Gastroesophageal sphincter (tissue), 4 donors: ENCODE measurements around the gene PLCH2. TPM values are rescaled to one million over a fixed set of nuclear protein-coding genes. Genes with fewer than 3 reads are reported as not detected.

ENCODE experiments used
- ATAC-seq: fragments of 150-250 bp; one replicate; pipeline ENCODE4 v1.9.1; 2016; ENCODE audit warnings: mild to moderate bottlenecking, moderate library complexity
- H3K27ac ChIP-seq, 4 donors: fragments of 200-600 bp; sonication (generic) in 3 of 4; 1 replicate in 3 of 4; 2 replicates in 1 of 4; pipeline ENCODE4 v1.5.1; 2016 to 2019
- H3K27me3 ChIP-seq: fragments of 200-600 bp; sonication (generic); one replicate; pipeline ENCODE4 v1.5.1; 2019
- H3K36me3 ChIP-seq, 2 donors: fragments of 200-600 bp; sonication (generic); one replicate each; pipeline ENCODE4 v1.5.1; 2019; ENCODE audit warnings: control low read depth in 1 of 2
- H3K4me1 ChIP-seq, 3 donors: fragments of 200-600 bp; sonication (generic); 1 replicate in 2 of 3; 2 replicates in 1 of 3; pipeline ENCODE4 v1.5.1; 2016 to 2019; ENCODE audit warnings: control low read depth in 2 of 3
- H3K4me3 ChIP-seq, 2 donors: fragments of 200-600 bp; sonication (generic); one replicate each; pipeline ENCODE4 v1.5.1; 2019; ENCODE audit warnings: mild to moderate bottlenecking in 1 of 2, moderate library complexity in 1 of 2
- H3K9me3 ChIP-seq, 3 donors: fragments of 200-600 bp; sonication (generic); one replicate each; pipeline ENCODE4 v1.5.1; 2017 to 2019; ENCODE audit warnings: control low read depth in 2 of 3
- EP300 ChIP-seq: sonication (generic); formaldehyde crosslinking; IDR thresholded peaks from one replicate; pipeline ENCODE4 v1.6.1; 2017; ENCODE audit warnings: antibody characterized with exemption, mild to moderate bottlenecking
- POLR2A ChIP-seq, 2 donors: fragments of 450-650 bp; IDR thresholded peaks; one replicate each; pipeline ENCODE4 v1.6.1; 2017; ENCODE audit warnings: antibody characterized with exemption in 2 of 2, mild to moderate bottlenecking in 2 of 2, moderate library complexity in 1 of 2
- POLR2AphosphoS5 ChIP-seq: sonication (generic); formaldehyde crosslinking; IDR thresholded peaks from one replicate; pipeline ENCODE4 v1.6.1; 2017; ENCODE audit warnings: antibody characterized with exemption
- WGBS, 2 donors: methylation state at CpG; one replicate each; pipeline ENCODE4 v1.1.5; 2018; ENCODE audit warnings: low coverage in 1 of 2; 5-methylcytosine and 5-hydroxymethylcytosine counted together
- total RNA-seq, 4 donors: library from RNA; depleted of rRNA; stranded (reverse); fragments of >200 nt; gene quantifications; one replicate each; pipeline ENCODE4 v1.1.0, GENCODE V29; 2016
- TF ChIP-seq, protein P1 (sequence below), 4 experiments: fragments of 200-600 bp in 2 of 4; fragments of 450-650 bp in 2 of 4; sonication (generic) in 1 of 4; IDR thresholded peaks; one replicate each; pipeline ENCODE4 v1.5.1; 2017 to 2019; ENCODE audit warnings: antibody characterized with exemption in 4 of 4, mild to moderate bottlenecking in 2 of 4, moderate library complexity in 2 of 4

Gene PLCH2, protein sequence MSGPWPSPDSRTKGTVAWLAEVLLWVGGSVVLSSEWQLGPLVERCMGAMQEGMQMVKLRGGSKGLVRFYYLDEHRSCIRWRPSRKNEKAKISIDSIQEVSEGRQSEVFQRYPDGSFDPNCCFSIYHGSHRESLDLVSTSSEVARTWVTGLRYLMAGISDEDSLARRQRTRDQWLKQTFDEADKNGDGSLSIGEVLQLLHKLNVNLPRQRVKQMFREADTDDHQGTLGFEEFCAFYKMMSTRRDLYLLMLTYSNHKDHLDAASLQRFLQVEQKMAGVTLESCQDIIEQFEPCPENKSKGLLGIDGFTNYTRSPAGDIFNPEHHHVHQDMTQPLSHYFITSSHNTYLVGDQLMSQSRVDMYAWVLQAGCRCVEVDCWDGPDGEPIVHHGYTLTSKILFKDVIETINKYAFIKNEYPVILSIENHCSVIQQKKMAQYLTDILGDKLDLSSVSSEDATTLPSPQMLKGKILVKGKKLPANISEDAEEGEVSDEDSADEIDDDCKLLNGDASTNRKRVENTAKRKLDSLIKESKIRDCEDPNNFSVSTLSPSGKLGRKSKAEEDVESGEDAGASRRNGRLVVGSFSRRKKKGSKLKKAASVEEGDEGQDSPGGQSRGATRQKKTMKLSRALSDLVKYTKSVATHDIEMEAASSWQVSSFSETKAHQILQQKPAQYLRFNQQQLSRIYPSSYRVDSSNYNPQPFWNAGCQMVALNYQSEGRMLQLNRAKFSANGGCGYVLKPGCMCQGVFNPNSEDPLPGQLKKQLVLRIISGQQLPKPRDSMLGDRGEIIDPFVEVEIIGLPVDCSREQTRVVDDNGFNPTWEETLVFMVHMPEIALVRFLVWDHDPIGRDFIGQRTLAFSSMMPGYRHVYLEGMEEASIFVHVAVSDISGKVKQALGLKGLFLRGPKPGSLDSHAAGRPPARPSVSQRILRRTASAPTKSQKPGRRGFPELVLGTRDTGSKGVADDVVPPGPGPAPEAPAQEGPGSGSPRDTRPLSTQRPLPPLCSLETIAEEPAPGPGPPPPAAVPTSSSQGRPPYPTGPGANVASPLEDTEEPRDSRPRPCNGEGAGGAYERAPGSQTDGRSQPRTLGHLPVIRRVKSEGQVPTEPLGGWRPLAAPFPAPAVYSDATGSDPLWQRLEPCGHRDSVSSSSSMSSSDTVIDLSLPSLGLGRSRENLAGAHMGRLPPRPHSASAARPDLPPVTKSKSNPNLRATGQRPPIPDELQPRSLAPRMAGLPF (N-terminal part only)
- under 1 TPM; under 0.01 to 0.72 (median 0.15) TPM for total RNA-seq

DNA sequence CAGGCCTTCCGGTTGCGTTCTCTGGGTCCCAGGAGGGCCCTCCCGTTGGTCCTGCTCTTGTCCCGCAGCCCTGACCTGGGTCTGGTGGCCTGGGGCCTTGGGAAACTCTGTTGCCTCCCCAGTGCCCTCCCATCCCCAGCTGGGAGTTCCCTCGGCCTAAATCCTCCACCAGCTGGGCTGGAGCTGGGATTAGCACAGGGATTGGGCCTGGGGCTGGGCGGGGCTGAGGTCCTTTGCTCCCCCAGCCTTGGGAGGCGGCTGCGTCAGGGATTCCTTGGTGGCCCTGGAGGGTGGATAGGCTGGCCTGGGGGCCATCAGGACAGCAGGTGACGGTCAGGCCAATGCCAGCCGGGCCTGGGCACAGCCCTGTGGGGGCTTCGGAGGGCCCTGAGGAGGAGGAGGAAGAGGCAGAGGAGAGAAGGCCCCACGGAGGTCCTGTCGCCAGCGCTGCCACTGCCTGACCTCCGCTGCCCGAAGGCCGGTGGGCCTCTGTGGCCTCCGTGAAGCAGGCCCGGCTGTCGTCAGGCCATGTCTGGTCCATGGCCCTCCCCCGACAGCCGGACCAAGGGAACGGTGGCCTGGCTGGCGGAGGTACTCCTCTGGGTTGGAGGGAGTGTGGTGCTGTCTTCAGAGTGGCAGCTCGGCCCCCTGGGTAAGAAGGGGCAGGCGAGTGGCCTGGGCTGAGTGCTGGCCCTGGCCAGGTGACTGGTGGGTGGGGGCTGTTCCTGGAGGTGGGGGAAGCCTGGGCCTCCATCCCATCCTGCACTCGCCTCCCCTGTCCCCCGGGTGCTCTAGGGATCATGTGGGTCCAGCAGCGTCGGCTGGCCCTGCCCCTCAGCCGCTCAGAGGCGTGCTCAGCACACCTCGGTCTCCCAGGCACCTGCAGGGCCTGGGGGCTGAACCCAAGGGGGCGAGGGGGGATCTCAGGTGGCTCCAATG is at the start of gene PLCH2:
TSS of gene PLCH2 (plus strand) at position 229 of the 939 bp plus-strand sequence. CDS start at position 529, 300 bp downstream.
- no peak for TF ChIP-seq EP300
- TF ChIP-seq POLR2A (IDR thresholded peaks at IDR 0.05), result no peak
- TF ChIP-seq, protein P1, sequence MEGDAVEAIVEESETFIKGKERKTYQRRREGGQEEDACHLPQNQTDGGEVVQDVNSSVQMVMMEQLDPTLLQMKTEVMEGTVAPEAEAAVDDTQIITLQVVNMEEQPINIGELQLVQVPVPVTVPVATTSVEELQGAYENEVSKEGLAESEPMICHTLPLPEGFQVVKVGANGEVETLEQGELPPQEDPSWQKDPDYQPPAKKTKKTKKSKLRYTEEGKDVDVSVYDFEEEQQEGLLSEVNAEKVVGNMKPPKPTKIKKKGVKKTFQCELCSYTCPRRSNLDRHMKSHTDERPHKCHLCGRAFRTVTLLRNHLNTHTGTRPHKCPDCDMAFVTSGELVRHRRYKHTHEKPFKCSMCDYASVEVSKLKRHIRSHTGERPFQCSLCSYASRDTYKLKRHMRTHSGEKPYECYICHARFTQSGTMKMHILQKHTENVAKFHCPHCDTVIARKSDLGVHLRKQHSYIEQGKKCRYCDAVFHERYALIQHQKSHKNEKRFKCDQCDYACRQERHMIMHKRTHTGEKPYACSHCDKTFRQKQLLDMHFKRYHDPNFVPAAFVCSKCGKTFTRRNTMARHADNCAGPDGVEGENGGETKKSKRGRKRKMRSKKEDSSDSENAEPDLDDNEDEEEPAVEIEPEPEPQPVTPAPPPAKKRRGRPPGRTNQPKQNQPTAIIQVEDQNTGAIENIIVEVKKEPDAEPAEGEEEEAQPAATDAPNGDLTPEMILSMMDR (IDR thresholded peaks at IDR 0.05), result no peak
- TF ChIP-seq POLR2AphosphoS5, result no peak
- Histone ChIP-seq H3K4me3 (no peak within 1 kb of the TSS), H3K9me3 (no peaks in the 10 kb centered on the region), H3K36me3 (no peaks in the 10 kb centered on the region), H3K27ac (no peak within 1 kb of the TSS), H3K4me1 (no peaks in the 10 kb centered on the region), H3K27me3 (peaks cover 58% of the 10 kb centered on the region)
- WGBS, 2 donors, result 80% methylated on average over 1 of the region's 34 CpGs; no CpG with 5 or more reads in 1 of the 2 donors
- ATAC-seq, result no peak

DNA sequence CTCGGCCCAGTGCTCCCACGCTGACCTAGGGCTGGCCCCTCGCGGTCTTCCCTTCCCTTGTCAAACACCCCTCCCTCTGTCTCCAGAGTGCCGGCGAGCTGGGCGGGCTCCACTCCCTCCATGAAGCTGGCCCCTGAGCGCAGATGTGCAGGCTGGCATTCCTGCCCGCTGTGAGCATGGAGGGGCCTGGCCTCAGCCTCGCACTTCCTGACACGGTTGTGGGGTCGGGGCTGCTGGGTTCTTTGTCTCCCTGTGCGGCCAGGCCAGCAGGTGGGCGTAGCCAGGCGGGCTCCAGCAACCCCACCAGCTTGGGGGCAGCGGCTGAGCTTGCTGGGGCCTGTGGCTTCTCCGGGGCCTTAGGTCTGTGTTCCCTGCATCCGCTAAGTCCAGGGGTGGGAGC is 49.5 kb upstream of the PLCH2 start:
- WGBS, 2 donors, result 49% methylated on average over 7 of the region's 18 CpGs; no CpG with 5 or more reads in 1 of the 2 donors
- peaks cover 84% of the 10 kb centered on the region for H3K27me3 ChIP-seq
- no peak overlapping the region for H3K27ac ChIP-seq
- TF ChIP-seq POLR2A (IDR thresholded peaks at IDR 0.05) (no peak), POLR2AphosphoS5 (no peak), EP300 (no peak)
- TF ChIP-seq, protein P1 (IDR thresholded peaks at IDR 0.05), result no peak
- H3K4me1 ChIP-seq, result no peaks in the 10 kb centered on the region
- H3K9me3 ChIP-seq, result peaks cover 0 to 28% (median 0%) of the 10 kb centered on the region in 3 donors
- no peak overlapping the region for H3K4me3 ChIP-seq
- H3K36me3 ChIP-seq, result no peaks in the 10 kb centered on the region
- no peak for ATAC-seq

DNA sequence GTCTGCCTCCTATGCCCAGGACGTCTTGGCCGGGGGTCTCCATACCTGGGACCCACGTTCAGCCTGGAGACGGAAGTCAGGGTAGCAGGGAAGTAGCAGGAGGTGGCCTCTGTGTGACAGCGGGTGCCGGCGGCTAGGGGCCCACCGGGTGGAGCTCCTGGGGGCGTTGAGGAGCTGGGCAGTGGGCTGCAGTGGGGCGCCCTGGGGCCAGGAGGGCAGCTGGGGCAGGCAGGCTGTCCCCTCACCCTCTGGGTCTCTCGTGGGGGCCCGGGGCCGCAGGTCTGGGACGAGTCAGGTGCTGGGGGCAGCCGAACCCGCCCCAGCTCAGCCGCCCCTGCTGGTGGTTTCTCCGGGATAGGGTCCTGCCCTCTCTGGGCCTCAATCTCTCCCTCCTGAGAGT is 49.0 kb upstream of the PLCH2 start:
- Histone ChIP-seq H3K4me1 (no peaks in the 10 kb centered on the region), H3K4me3 (no peak overlapping the region), H3K27me3 (peaks cover 84% of the 10 kb centered on the region), H3K36me3 (no peaks in the 10 kb centered on the region), H3K9me3 (peaks cover 0 to 27% (median 0%) of the 10 kb centered on the region in 3 donors), H3K27ac (no peak overlapping the region)
- no peak for TF ChIP-seq POLR2AphosphoS5
- TF ChIP-seq POLR2A (IDR thresholded peaks at IDR 0.05), result no peak
- TF ChIP-seq, protein P1 (IDR thresholded peaks at IDR 0.05), result no peak
- no peak for TF ChIP-seq EP300
- ATAC-seq, result no peak
- no CpG with 5 or more reads among the region's 18 CpGs for WGBS, 2 donors

DNA sequence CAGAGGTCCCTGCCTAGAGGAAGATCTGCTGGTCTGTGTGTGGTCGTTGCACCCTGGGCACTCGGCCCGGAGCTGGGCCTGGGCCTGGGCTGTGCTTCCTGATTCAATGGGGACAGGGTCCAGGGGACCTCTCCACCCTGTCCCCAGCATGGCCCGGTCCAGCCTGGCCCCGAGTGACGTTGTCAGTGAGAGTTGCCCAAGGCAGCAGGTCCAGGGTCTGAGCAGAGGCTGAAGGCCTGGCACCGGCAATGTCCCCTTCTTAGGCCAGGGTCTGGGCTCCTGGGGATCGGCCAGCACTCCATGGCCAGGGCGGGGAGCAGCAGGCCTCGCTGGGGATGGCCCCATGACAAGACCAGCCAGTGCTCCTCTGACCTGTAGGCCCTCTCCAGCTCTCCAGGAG is 48.1 kb upstream of the PLCH2 start:
- Histone ChIP-seq H3K27ac (no peak overlapping the region), H3K9me3 (peaks cover 0 to 18% (median 0%) of the 10 kb centered on the region in 3 donors), H3K4me3 (no peak overlapping the region), H3K36me3 (no peaks in the 10 kb centered on the region), H3K27me3 (peaks cover 84% of the 10 kb centered on the region), H3K4me1 (no peaks in the 10 kb centered on the region)
- WGBS, 2 donors, result no CpG with 5 or more reads among the region's 10 CpGs
- no peak for ATAC-seq
- TF ChIP-seq, protein P1 (IDR thresholded peaks at IDR 0.05), result no peak
- TF ChIP-seq EP300 (no peak), POLR2AphosphoS5 (no peak), POLR2A (IDR thresholded peaks at IDR 0.05) (no peak)
